ENCODE measurements around the gene MED10.

- TF ChIP-seq, protein P1, sequence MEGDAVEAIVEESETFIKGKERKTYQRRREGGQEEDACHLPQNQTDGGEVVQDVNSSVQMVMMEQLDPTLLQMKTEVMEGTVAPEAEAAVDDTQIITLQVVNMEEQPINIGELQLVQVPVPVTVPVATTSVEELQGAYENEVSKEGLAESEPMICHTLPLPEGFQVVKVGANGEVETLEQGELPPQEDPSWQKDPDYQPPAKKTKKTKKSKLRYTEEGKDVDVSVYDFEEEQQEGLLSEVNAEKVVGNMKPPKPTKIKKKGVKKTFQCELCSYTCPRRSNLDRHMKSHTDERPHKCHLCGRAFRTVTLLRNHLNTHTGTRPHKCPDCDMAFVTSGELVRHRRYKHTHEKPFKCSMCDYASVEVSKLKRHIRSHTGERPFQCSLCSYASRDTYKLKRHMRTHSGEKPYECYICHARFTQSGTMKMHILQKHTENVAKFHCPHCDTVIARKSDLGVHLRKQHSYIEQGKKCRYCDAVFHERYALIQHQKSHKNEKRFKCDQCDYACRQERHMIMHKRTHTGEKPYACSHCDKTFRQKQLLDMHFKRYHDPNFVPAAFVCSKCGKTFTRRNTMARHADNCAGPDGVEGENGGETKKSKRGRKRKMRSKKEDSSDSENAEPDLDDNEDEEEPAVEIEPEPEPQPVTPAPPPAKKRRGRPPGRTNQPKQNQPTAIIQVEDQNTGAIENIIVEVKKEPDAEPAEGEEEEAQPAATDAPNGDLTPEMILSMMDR (IDR thresholded peaks at IDR 0.05; ENCODE audit: low read depth, low read length) = no peak
- TF ChIP-seq POLR2A (IDR thresholded peaks at IDR 0.05; ENCODE audit: extremely low read depth, insufficient read length) = no peak
Measured at GRCh38 chr5:6355294-6355693, 23.1 kb downstream of the MED10 start.

Data from NB4 (cell line).